Caco-2 (cell line): ENCODE measurements around the gene COX14. TPM values are rescaled to one million over a fixed set of nuclear protein-coding genes. Genes with fewer than 3 reads are reported as not detected.
"Not testable (repeated sequence)": the region's sequence is repeated elsewhere in the genome, so short reads cannot be mapped to it uniquely, and the experiment has no call there.

ENCODE experiments used
- BruUV-seq: library from RNA; stranded (reverse); fragments of 400-500 nt; replicated peaks from 2 replicates; lab custom pipeline; 2021; lab: Mats Ljungman, UMichigan
- CTCF ChIA-PET: fragments of 300-600 bp; sonication (Branson Sonifier 250); formaldehyde crosslinking; loops from one replicate; lab custom pipeline; 2022; ENCODE audit warnings: antibody characterized with exemption; lab: Charles Lee
- POLR2A ChIA-PET: fragments of 300-600 bp; sonication (Branson Sonifier 250); formaldehyde crosslinking; loops from one replicate; lab custom pipeline; 2022; ENCODE audit warnings: antibody characterized with exemption; lab: Charles Lee
- DNase-seq, 2 experiments: peaks; one replicate each; pipeline versions ENCODE4 v3.0.0 to v3.0.0-alpha.2; 2020 to 2022
- H3K27me3 ChIP-seq: replicated peaks from 2 replicates; pipeline ENCODE4 v1.6.0; 2011; ENCODE audit warnings: low read length; ENCODE audit not compliant: control insufficient read depth, insufficient read depth
- H3K36me3 ChIP-seq: 2 replicates; pipeline ENCODE4 v1.5.1; 2011; ENCODE audit warnings: low read length; ENCODE audit not compliant: control insufficient read depth, insufficient read depth
- H3K4me1 ChIP-seq: fragments of 250-450 bp; sonication (Bioruptor Pico); 2 replicates; pipeline ENCODE4 v1.5.1; 2020; ENCODE audit warnings: mild to moderate bottlenecking
- H3K4me3 ChIP-seq: 2 replicates; pipeline ENCODE4 v1.5.1; 2011; ENCODE audit warnings: low read depth, mild to moderate bottlenecking, control low read depth, low read length
- H3K9me3 ChIP-seq: fragments of 250-450 bp; sonication (Bioruptor Pico); 2 replicates; pipeline ENCODE4 v1.5.1; 2020; ENCODE audit warnings: mild to moderate bottlenecking, moderate library complexity
- H3K27ac Mint-ChIP-seq: one replicate; pipeline ENCODE4 v1.8.0; 2022; ENCODE audit warnings: mixed read lengths; ENCODE audit not compliant: unreplicated experiment
- H3K27me3 Mint-ChIP-seq: one replicate; pipeline ENCODE4 v1.8.0; 2022; ENCODE audit warnings: mixed read lengths; ENCODE audit not compliant: insufficient read depth, unreplicated experiment
- H3K36me3 Mint-ChIP-seq: one replicate; pipeline ENCODE4 v1.8.0; 2022; ENCODE audit warnings: mild to moderate bottlenecking, mixed read lengths; ENCODE audit not compliant: insufficient read depth, unreplicated experiment
- H3K4me1 Mint-ChIP-seq: one replicate; pipeline ENCODE4 v1.8.0; 2022; ENCODE audit warnings: low read depth, mixed read lengths; ENCODE audit not compliant: unreplicated experiment
- H3K4me3 Mint-ChIP-seq: one replicate; pipeline ENCODE4 v1.8.0; 2022; ENCODE audit warnings: mild to moderate bottlenecking, moderate library complexity, mixed read lengths; ENCODE audit not compliant: unreplicated experiment
- H3K9me3 Mint-ChIP-seq: one replicate; pipeline ENCODE4 v1.8.0; 2022; ENCODE audit warnings: mixed read lengths; ENCODE audit not compliant: unreplicated experiment
- CTCF ChIP-seq, 2 experiments: fragments of 200-600 bp in 1 of 2; IDR thresholded peaks; 1 replicate in 1 of 2; 2 replicates in 1 of 2; pipeline versions ENCODE4 v1.5.1 to v1.8.0; 2011 to 2022; ENCODE audit warnings: antibody characterized with exemption in 1 of 2, control low read depth in 1 of 2, inconsistent platforms in 1 of 2, low read depth in 1 of 2, low read length in 1 of 2, mild to moderate bottlenecking in 1 of 2, moderate library complexity in 1 of 2; ENCODE audit not compliant: insufficient read depth in 1 of 2, severe bottlenecking in 1 of 2, unreplicated experiment in 1 of 2
- intact Hi-C: fragments of 100-400 bp; cut with micrococcal nuclease; formaldehyde crosslinking; loops from one replicate; pipeline ENCODE4 v1.10.0; 2022; ENCODE audit not compliant: unreplicated experiment
- total RNA-seq: library from RNA; stranded (reverse); gene quantifications from 2 replicates; pipeline ENCODE4 v1.2.3, GENCODE V29; 2022

COX14 gene
- total RNA-seq, 1 experiment from 2014 or later, result 86.3 TPM

GRCh38 chr12:50082644-50083043 is 29.4 kb upstream of the COX14 start:
- DNase-seq, result peak; percentile 87 to 93
- Mint-ChIP-seq H3K9me3 (no peaks in the 10 kb centered on the region), H3K4me1 (peaks cover 37% of the 10 kb centered on the region), H3K27me3 (no peaks in the 10 kb centered on the region), H3K4me3 (peak overlapping the region; percentile 68), H3K36me3 (peaks cover 26% of the 10 kb centered on the region), H3K27ac (peak overlapping the region; percentile 93)
- no peaks in the 10 kb centered on the region for H3K27me3 ChIP-seq
- peaks cover 40% of the 10 kb centered on the region for H3K4me1 ChIP-seq
- POLR2A ChIA-PET, result interaction anchor here (0.5 to 1.7 kb wide), 8 partner anchors 12 to 342 kb away, joined by 3 to 19 read pairs (median 4); partner anchors contain the start of genes COX14, RACGAP1 and TMBIM6
- peak in 1 of 2 experiments; percentile 10 for TF ChIP-seq CTCF (IDR thresholded peaks at IDR 0.05; ENCODE audit: insufficient read depth in 1 of 2, low read depth in 1 of 2, low read length in 1 of 2, severe bottlenecking in 1 of 2, unreplicated experiment in 1 of 2)
- CTCF ChIA-PET, result interaction anchor here (0.5 to 2.1 kb wide), 23 partner anchors 8 to 951 kb away, joined by 3 to 47 read pairs (median 3); partner anchors contain the start of genes CERS5 and COX14
- intact Hi-C loops, result no loop called here
- no peak overlapping the region for H3K4me3 ChIP-seq
- peaks cover 8% of the 10 kb centered on the region for H3K36me3 ChIP-seq
- no peaks in the 10 kb centered on the region for H3K9me3 ChIP-seq
- no TSS peak for BruUV-seq

GRCh38 chr12:50083301-50083700 is 28.7 kb upstream of the COX14 start:
- no peaks in the 10 kb centered on the region for H3K9me3 ChIP-seq
- ChIA-PET POLR2A (interaction anchor here (0.5 to 1.7 kb wide), 6 partner anchors 13 to 342 kb away, joined by 3 to 19 read pairs (median 4); partner anchors contain the start of genes COX14 and TMBIM6), CTCF (interaction anchor here (0.5 to 2.1 kb wide), 22 partner anchors 9 to 950 kb away, joined by 3 to 47 read pairs (median 3); partner anchors contain the start of genes CERS5 and COX14)
- Mint-ChIP-seq H3K4me3 (peak overlapping the region; percentile 68), H3K27me3 (no peaks in the 10 kb centered on the region), H3K9me3 (no peaks in the 10 kb centered on the region), H3K27ac (peak overlapping the region; percentile 93), H3K4me1 (peaks cover 37% of the 10 kb centered on the region), H3K36me3 (peaks cover 33% of the 10 kb centered on the region)
- no peak for DNase-seq
- intact Hi-C loops, result no loop called here
- H3K36me3 ChIP-seq, result peaks cover 8% of the 10 kb centered on the region
- H3K4me3 ChIP-seq, result no peak overlapping the region
- no TSS peak for BruUV-seq
- H3K4me1 ChIP-seq, result peaks cover 40% of the 10 kb centered on the region
- no peak for TF ChIP-seq CTCF (IDR thresholded peaks at IDR 0.05; ENCODE audit: insufficient read depth in 1 of 2, low read depth in 1 of 2, low read length in 1 of 2, severe bottlenecking in 1 of 2, unreplicated experiment in 1 of 2)
- no peaks in the 10 kb centered on the region for H3K27me3 ChIP-seq

- H3K27me3 ChIP-seq, DNase-seq, H3K9me3 Mint-ChIP-seq, BruUV-seq, intact Hi-C loops, H3K9me3 ChIP-seq, H3K27me3 Mint-ChIP-seq: not testable (repeated sequence)
- Mint-ChIP-seq H3K27ac (peak overlapping the region; percentile 79), H3K36me3 (peaks cover 40% of the 10 kb centered on the region), H3K4me3 (peak overlapping the region; percentile 83), H3K4me1 (peaks cover 37% of the 10 kb centered on the region)
- H3K4me3 ChIP-seq, result peak overlapping the region; percentile 72
- H3K36me3 ChIP-seq, result peaks cover 12% of the 10 kb centered on the region
- H3K4me1 ChIP-seq, result peaks cover 44% of the 10 kb centered on the region
- CTCF ChIA-PET, result interaction anchor here (0.6 to 2.2 kb wide), 25 partner anchors 8 to 1966 kb away, joined by 3 to 105 read pairs (median 5); partner anchors contain the start of genes CERS5, COX14 and GPD1
- POLR2A ChIA-PET, result interaction anchor here (0.5 to 2.3 kb wide), 17 partner anchors 14 to 449 kb away, joined by 3 to 30 read pairs (median 4); partner anchors contain the start of genes BCDIN3D, CERS5, COX14 and NCKAP5L
These were observed 27.6 kb upstream of the COX14 start for GRCh38 chr12:50084409-50084774.
